Loucy (cell line): ENCODE data around the gene PSMG3.

Source experiments
- H2AFZ ChIP-seq: fragments of 200-600 bp; sonication (generic); 2 replicates; pipeline ENCODE4 v1.6.0; 2016; ENCODE audit warnings: antibody characterized with exemption, mild to moderate bottlenecking, low read length, moderate library complexity
- H3F3A ChIP-seq: fragments of 200-600 bp; 2 replicates; pipeline ENCODE4 v1.6.0; 2016; ENCODE audit warnings: antibody characterized with exemption, low read depth, mild to moderate bottlenecking
- H3K27me3 ChIP-seq: fragments of 200-600 bp; sonication (generic); 2 replicates; pipeline ENCODE4 v1.6.1; 2014; ENCODE audit warnings: low read length, mild to moderate bottlenecking; ENCODE audit not compliant: insufficient read depth, poor library complexity, severe bottlenecking
- H3K36me3 ChIP-seq: fragments of 200-600 bp; sonication (generic); 2 replicates; pipeline ENCODE4 v1.6.1; 2016; ENCODE audit warnings: low read length; ENCODE audit not compliant: insufficient read depth
- H3K4me1 ChIP-seq: fragments of 200-600 bp; sonication (generic); 2 replicates; pipeline ENCODE4 v1.5.1; 2014; ENCODE audit warnings: low read length, mild to moderate bottlenecking; ENCODE audit not compliant: insufficient read depth, poor library complexity, severe bottlenecking
- H3K4me2 ChIP-seq: fragments of 200-600 bp; sonication (generic); 2 replicates; pipeline ENCODE4 v1.6.0; 2014; ENCODE audit warnings: antibody characterized with exemption, low read length, low read depth, mild to moderate bottlenecking; ENCODE audit not compliant: poor library complexity, severe bottlenecking
- H3K4me3 ChIP-seq: fragments of 200-600 bp; sonication (generic); 2 replicates; pipeline ENCODE4 v1.5.1; 2014; ENCODE audit warnings: low read length, mild to moderate bottlenecking, mixed read lengths; ENCODE audit not compliant: poor library complexity, severe bottlenecking
- H3K79me2 ChIP-seq: fragments of 200-600 bp; sonication (generic); 2 replicates; pipeline ENCODE4 v1.6.1; 2014; ENCODE audit warnings: low read length; ENCODE audit not compliant: insufficient read depth
- H3K9ac ChIP-seq: fragments of 200-600 bp; sonication (generic); 2 replicates; pipeline ENCODE4 v1.6.0; 2014; ENCODE audit warnings: mild to moderate bottlenecking, low read depth, low read length, moderate library complexity; ENCODE audit not compliant: poor library complexity, severe bottlenecking
- H3K9me2 ChIP-seq: fragments of 200-600 bp; sonication (generic); replicated peaks from 2 replicates; pipeline ENCODE4 v1.6.1; 2016; ENCODE audit warnings: low read depth, low read length, mixed read lengths
- H3K9me3 ChIP-seq: fragments of 200-600 bp; sonication (generic); 2 replicates; pipeline ENCODE4 v1.6.1; 2014; ENCODE audit warnings: mild to moderate bottlenecking, antibody characterized with exemption, low read length, low read depth; ENCODE audit not compliant: insufficient read depth
- H4K20me1 ChIP-seq: fragments of 200-600 bp; sonication (generic); 2 replicates; pipeline ENCODE4 v1.6.0; 2014; ENCODE audit warnings: antibody characterized with exemption, low read length, mild to moderate bottlenecking; ENCODE audit not compliant: insufficient read depth, poor library complexity, severe bottlenecking
- CTCF ChIP-seq: fragments of 200-600 bp; sonication (generic); conservative IDR thresholded peaks from 2 replicates; pipeline ENCODE4 v1.5.1; 2014; ENCODE audit warnings: mild to moderate bottlenecking, antibody characterized with exemption, low read length
- EZH2phosphoT487 ChIP-seq: fragments of 200-600 bp; IDR thresholded peaks from 2 replicates; pipeline ENCODE4 v1.6.1; 2018; ENCODE audit warnings: antibody characterized with exemption, mild to moderate bottlenecking, moderate library complexity, borderline replicate concordance

Gene PSMG3

GRCh38 chr7:1616741-1617140 is 46.9 kb upstream of the PSMG3 start:
- Histone ChIP-seq H3K9me3 (no peaks in the 10 kb centered on the region), H3K4me2 (no peak overlapping the region), H4K20me1 (no peaks in the 10 kb centered on the region), H3K27me3 (no peaks in the 10 kb centered on the region), H3K9ac (no peak overlapping the region), H2AFZ (no peak overlapping the region), H3K79me2 (no peaks in the 10 kb centered on the region), H3K36me3 (no peaks in the 10 kb centered on the region), H3K4me3 (no peak overlapping the region), H3K9me2 (no peaks in the 10 kb centered on the region), H3K4me1 (no peaks in the 10 kb centered on the region), H3F3A (no peaks in the 10 kb centered on the region)
- TF ChIP-seq EZH2phosphoT487, result no peak
- no peak for TF ChIP-seq CTCF

- H3K27me3 ChIP-seq, result no peaks in the 10 kb centered on the region
- no peak for TF ChIP-seq CTCF
- no peak for TF ChIP-seq EZH2phosphoT487
Observed at GRCh38 chr7:1611708-1612241, 41.9 kb upstream of the PSMG3 start.

GRCh38 chr7:1610678-1611302 is 41.0 kb upstream of the PSMG3 start:
- Histone ChIP-seq H2AFZ (no peak overlapping the region), H3K36me3 (no peaks in the 10 kb centered on the region), H3K4me3 (no peak overlapping the region), H3K9me3 (no peaks in the 10 kb centered on the region), H3K79me2 (no peaks in the 10 kb centered on the region), H3K4me2 (no peak overlapping the region), H3K4me1 (peaks cover 10% of the 10 kb centered on the region), H3K27me3 (no peaks in the 10 kb centered on the region), H3K9me2 (no peaks in the 10 kb centered on the region), H4K20me1 (no peaks in the 10 kb centered on the region), H3K9ac (no peak overlapping the region), H3F3A (no peaks in the 10 kb centered on the region)
- TF ChIP-seq CTCF (no peak), EZH2phosphoT487 (no peak)

More at GRCh38 chr7:1611708-1612241, 41.9 kb upstream of the PSMG3 start:
- Histone ChIP-seq H4K20me1 (no peaks in the 10 kb centered on the region), H3K9me2 (no peaks in the 10 kb centered on the region), H3K4me3 (no peak overlapping the region), H3K36me3 (no peaks in the 10 kb centered on the region), H3K79me2 (no peaks in the 10 kb centered on the region), H3K4me1 (peaks cover 5% of the 10 kb centered on the region), H3F3A (no peaks in the 10 kb centered on the region), H2AFZ (no peak overlapping the region), H3K9ac (no peak overlapping the region), H3K9me3 (no peaks in the 10 kb centered on the region), H3K4me2 (no peak overlapping the region)
